Peyer's patch (tissue), 4 donors: ENCODE measurements around the gene PVR. TPM values are rescaled to one million over a fixed set of nuclear protein-coding genes. Genes with fewer than 3 reads are reported as not detected.
"Not testable (repeated sequence)": the region's sequence is repeated elsewhere in the genome, so short reads cannot be mapped to it uniquely, and the experiment has no call there.

Source experiments
- DNase-seq, 3 donors: peaks; one replicate each; pipeline ENCODE4 v3.0.0-alpha.2; 2017 to 2019
- H3K27ac ChIP-seq, 4 donors: fragments of 200-600 bp; sonication (generic); one replicate each; pipeline ENCODE4 v1.5.1; 2016 to 2019
- H3K27me3 ChIP-seq, 2 donors: fragments of 200-600 bp; sonication (generic); one replicate each; pipeline ENCODE4 v1.5.1; 2019
- H3K36me3 ChIP-seq, 3 donors: fragments of 200-600 bp; sonication (generic); one replicate each; pipeline ENCODE4 v1.5.1; 2016 to 2019
- H3K4me1 ChIP-seq, 4 donors: fragments of 200-600 bp; sonication (generic); one replicate each; pipeline ENCODE4 v1.5.1; 2016 to 2019
- H3K4me3 ChIP-seq, 4 donors: fragments of 200-600 bp; sonication (generic); 1 replicate in 3 of 4; 2 replicates in 1 of 4; pipeline ENCODE4 v1.5.1; 2016 to 2019; ENCODE audit warnings: mild to moderate bottlenecking in 1 of 4
- H3K9me3 ChIP-seq, 4 donors: fragments of 200-600 bp; sonication (generic); one replicate each; pipeline ENCODE4 v1.5.1; 2016 to 2019; ENCODE audit warnings: mild to moderate bottlenecking in 1 of 4
- CTCF ChIP-seq, 6 experiments: fragments of 450-650 bp in 4 of 6; fragments of 200-600 bp in 2 of 6; sonication (generic) in 1 of 6; IDR thresholded peaks; one replicate each; pipeline ENCODE4 v1.5.1; 2017 to 2019; ENCODE audit warnings: antibody characterized with exemption in 6 of 6, mild to moderate bottlenecking in 3 of 6, moderate library complexity in 1 of 6
- POLR2A ChIP-seq, 2 donors: fragments of 450-650 bp; IDR thresholded peaks; one replicate each; pipeline ENCODE4 v1.5.1; 2017; ENCODE audit warnings: antibody characterized with exemption in 2 of 2, mild to moderate bottlenecking in 2 of 2, moderate library complexity in 2 of 2
- total RNA-seq, 4 donors: library from RNA; depleted of rRNA; stranded (reverse); fragments of >200 nt; gene quantifications; one replicate each; pipeline ENCODE4 v1.1.0, GENCODE V29; 2016

Gene PVR
- total RNA-seq, 4 donors from 2014 or later, result 21.7 to 49.3 (median 40.0) TPM

DNA sequence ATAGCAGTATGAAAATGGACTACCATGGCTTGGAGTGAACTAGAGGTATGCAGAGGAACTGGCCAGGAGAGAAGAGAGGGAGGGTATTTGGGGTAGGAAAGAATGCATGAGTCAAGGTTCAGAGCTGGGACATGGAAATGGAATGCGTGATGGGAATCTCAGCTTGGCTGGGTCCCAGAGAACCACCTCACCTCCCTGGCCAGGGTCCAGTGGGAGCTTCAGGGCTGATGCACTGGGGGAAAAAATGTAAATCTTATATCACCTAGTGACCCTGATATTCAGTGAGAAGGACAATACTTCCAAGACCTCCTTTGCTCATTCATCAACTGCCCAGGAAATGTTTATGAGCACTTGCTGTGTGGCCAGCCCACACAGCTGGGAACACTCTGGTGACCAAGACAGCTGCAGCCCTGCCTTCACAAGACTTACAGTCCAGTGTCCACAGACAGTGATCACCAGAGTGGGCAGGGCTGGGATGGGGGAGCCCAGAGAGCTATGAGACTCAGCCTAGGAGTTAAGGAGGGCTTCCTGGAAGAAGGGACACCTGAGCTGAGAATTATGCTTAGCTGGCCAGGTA lies 17.6 kb upstream of the PVR start:
- Histone ChIP-seq H3K36me3 (peaks cover 0 to 7% (median 0%) of the 10 kb centered on the region in 3 donors), H3K4me3 (no peak overlapping the region), H3K9me3 (no peaks in the 10 kb centered on the region), H3K27me3 (no peaks in the 10 kb centered on the region), H3K27ac (no peak overlapping the region), H3K4me1 (no peaks in the 10 kb centered on the region)
- no peak for DNase-seq
- TF ChIP-seq POLR2A (IDR thresholded peaks at IDR 0.05) (no peak), CTCF (IDR thresholded peaks at IDR 0.05) (no peak)

DNA sequence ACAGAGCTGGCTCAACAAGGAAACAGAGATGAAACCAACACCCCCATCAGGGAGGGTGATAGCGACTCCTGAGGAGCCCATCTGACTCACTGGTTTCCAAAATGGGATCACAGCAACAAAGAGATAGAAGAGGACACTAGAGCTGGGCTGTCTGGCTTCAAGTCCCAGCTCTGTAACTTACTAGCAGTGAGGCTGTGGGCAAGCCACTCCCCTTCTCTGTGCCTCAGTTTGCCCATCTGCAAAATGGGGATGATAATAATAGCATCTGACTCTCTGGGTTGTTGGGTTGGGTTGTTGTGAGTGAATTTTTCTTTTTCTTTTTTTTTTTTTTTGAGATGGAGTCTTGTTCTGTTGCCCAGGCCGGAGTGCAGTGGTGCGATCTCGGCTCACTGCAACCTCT lies 16.1 kb upstream of the PVR start:
- H3K9me3 ChIP-seq, result no peaks in the 10 kb centered on the region
- H3K4me1 ChIP-seq, result no peaks in the 10 kb centered on the region
- no peak overlapping the region for H3K4me3 ChIP-seq
- no peak overlapping the region for H3K27ac ChIP-seq
- TF ChIP-seq POLR2A (IDR thresholded peaks at IDR 0.05) (no peak), CTCF (IDR thresholded peaks at IDR 0.05) (no peak)
- no peaks in the 10 kb centered on the region for H3K27me3 ChIP-seq
- H3K36me3 ChIP-seq, result peaks cover 0 to 7% (median 0%) of the 10 kb centered on the region in 3 donors
- no peak for DNase-seq

DNA sequence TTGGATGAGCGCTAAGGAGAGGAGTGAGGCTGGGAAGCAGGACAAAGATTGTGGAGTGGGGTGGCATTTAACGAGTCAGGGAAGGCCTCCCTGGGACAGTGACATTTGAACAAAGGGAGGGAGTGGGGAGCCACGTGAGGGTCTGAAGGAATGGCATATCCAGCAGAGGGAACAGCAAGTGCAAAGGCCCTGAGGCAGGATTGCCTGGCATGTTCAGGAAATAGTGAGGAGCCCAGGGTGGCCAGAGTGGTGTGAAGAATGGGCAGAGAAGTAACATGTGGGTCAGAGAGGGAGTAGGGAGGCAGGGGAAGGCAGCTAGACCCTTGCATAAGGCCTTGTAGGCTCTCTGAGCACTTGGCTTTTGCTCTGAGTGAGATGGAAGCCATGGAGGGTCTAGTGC lies 14.9 kb upstream of the PVR start:
- Histone ChIP-seq H3K4me3 (no peak overlapping the region), H3K27ac (no peak overlapping the region), H3K4me1 (no peaks in the 10 kb centered on the region), H3K36me3 (peaks cover 0 to 7% (median 0%) of the 10 kb centered on the region in 3 donors), H3K9me3 (no peaks in the 10 kb centered on the region), H3K27me3 (no peaks in the 10 kb centered on the region)
- no peak for DNase-seq
- no peak for TF ChIP-seq CTCF (IDR thresholded peaks at IDR 0.05)
- no peak for TF ChIP-seq POLR2A (IDR thresholded peaks at IDR 0.05)

- H3K9me3 ChIP-seq, H3K4me3 ChIP-seq, H3K27ac ChIP-seq, H3K27me3 ChIP-seq, H3K36me3 ChIP-seq, DNase-seq: not testable (repeated sequence)
- H3K4me1 ChIP-seq, result peaks cover 0 to 10% (median 0%) of the 10 kb centered on the region in 4 donors
Measured at GRCh38 chr19:44631611-44632010, 12.1 kb upstream of the PVR start.

DNA sequence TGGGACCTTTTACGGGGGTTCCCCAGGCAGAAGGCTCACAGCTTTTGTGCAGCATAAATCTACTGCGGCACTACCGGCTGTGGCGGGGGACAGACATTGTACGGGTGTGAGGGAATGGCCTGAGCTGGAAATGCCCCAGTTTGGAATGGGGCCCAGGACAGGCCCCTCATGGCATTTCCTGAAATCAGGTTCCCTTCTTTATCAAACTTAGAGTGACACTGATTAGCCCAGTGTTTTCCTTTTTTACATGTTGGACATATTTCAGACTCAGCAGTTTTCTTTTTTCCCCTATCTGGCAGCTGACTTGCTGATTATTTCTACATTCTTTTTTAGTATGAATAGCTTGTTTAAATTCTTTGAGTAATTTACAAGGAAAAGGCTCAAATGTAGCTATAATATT lies 9.7 kb upstream of the PVR start:
- H3K27me3 ChIP-seq, H3K9me3 ChIP-seq, H3K27ac ChIP-seq, H3K4me3 ChIP-seq, DNase-seq, H3K36me3 ChIP-seq: not testable (repeated sequence)
- H3K4me1 ChIP-seq, result peaks cover 0 to 28% (median 0%) of the 10 kb centered on the region in 4 donors

DNA sequence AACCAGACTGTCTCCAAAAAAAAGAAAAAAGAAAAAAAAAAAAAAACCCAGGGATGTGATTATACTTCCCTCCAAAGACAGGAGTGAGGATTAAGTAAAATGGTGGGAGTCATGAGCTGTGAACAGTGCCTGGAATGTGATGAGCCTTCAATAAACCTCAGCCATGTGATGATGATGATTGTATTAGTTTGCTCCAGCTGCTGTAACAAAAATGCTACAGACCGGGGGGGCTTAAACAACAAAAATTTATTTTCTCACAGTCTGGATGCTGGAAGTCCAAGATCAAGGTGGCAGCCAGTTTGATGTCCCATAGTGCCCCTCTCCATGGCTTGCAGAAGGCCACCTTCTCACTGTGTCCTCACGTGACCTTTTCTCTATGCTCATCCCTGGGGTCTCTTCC lies 8.9 kb upstream of the PVR start:
- Histone ChIP-seq H3K27ac (no peak overlapping the region), H3K9me3 (no peaks in the 10 kb centered on the region), H3K4me3 (no peak overlapping the region), H3K36me3 (no peaks in the 10 kb centered on the region), H3K4me1 (peaks cover 0 to 28% (median 0%) of the 10 kb centered on the region in 4 donors), H3K27me3 (no peaks in the 10 kb centered on the region)
- no peak for DNase-seq
- TF ChIP-seq CTCF (IDR thresholded peaks at IDR 0.05) (no peak), POLR2A (IDR thresholded peaks at IDR 0.05) (no peak)
